Measurements from ENCODE around the gene TBC1D12.

GRCh38 chr10:94355841-94356240 is 46.5 kb upstream of the TBC1D12 start:
- TF ChIP-seq, protein P1, sequence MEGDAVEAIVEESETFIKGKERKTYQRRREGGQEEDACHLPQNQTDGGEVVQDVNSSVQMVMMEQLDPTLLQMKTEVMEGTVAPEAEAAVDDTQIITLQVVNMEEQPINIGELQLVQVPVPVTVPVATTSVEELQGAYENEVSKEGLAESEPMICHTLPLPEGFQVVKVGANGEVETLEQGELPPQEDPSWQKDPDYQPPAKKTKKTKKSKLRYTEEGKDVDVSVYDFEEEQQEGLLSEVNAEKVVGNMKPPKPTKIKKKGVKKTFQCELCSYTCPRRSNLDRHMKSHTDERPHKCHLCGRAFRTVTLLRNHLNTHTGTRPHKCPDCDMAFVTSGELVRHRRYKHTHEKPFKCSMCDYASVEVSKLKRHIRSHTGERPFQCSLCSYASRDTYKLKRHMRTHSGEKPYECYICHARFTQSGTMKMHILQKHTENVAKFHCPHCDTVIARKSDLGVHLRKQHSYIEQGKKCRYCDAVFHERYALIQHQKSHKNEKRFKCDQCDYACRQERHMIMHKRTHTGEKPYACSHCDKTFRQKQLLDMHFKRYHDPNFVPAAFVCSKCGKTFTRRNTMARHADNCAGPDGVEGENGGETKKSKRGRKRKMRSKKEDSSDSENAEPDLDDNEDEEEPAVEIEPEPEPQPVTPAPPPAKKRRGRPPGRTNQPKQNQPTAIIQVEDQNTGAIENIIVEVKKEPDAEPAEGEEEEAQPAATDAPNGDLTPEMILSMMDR (IDR thresholded peaks at IDR 0.05; ENCODE audit: low read length), result no peak
- no peak for TF ChIP-seq EZH2 (IDR thresholded peaks at IDR 0.05; ENCODE audit: borderline replicate concordance, low read length)
